Stimulated activated CD8-positive, alpha-beta memory T cell treated with anti-CD3 and anti-CD28 coated beads, Interleukin-7, amount 100 ng/mL, for 24 hours (primary cell): ENCODE measurements around the gene COL16A1.

Experiments used
- DNase-seq: peaks from one replicate; pipeline ENCODE4 v3.0.0-alpha.2; 2020; ENCODE audit warnings: low read depth

COL16A1 gene

DNA sequence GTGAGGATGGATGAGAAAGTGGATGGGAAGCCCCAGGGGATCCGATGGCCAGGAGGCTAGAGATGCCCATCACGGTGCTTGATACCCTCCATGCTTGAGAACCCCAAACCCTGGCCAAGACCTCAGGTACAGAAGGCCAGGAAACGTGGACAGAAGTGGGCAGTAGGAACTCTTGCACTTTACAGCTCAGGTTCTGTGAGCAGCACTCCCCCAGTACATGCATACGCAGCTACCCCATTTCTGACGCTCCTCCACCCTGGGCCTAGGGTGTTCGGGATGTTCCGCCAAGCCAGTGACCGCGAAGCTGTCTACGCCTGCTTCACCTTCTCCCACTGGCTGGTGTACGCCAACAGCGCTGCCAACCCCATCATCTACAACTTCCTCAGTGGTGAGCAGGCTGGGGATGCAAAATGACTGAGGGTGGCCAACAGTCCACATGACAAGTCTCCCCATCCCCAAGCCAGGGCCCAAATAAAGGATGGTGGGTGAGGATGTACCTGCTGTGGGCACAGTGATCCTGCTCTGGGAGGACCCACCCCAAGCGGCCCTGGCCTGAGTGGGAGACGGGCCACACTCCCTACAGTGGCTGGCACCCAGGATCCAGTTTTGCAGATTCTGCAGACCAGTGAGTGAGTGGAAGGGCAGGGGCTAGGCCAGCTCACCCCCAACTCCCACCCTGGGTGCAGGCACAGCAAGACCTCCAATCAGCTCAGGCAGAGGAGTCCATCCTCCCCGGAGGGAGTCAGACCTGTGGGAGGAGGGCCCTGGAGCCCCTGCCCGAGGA is 78.9 kb downstream of the COL16A1 start:
- no peak for DNase-seq

DNA sequence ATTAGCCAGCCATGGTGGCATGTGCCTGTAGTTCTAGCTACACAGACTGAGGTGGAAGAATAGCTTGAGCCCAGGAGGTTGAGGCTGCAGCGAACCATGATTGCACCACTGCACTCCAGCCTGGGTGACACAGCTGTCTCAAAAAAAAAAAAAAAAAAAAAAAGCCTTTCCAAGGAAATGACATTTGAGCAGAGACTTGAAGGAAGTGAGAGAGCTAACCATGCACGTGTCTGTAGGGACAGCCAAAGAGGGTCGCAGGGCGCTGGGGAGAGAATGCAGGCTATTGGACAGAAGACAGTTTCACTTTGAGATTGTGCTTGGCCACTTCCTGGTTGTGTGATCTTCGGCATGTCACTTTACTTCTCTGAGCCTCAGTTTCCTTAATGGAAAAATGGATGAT is 79.5 kb downstream of the COL16A1 start:
- no peak for DNase-seq

DNA sequence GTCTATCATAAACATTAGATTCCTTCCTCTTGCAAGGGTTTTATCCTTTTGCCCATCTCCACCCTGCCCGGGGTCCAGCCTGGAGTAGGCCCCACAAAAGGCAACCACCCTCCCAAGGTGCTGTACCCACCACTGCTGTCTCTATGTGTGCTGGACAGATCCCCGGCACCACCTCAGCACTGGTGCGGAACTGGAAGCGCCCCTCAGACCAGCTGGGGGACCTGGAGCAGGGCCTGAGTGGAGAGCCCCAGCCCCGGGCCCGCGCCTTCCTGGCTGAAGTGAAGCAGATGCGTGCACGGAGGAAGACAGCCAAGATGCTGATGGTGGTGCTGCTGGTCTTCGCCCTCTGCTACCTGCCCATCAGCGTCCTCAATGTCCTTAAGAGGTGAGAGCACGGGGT is 80.5 kb downstream of the COL16A1 start:
- no peak for DNase-seq

DNA sequence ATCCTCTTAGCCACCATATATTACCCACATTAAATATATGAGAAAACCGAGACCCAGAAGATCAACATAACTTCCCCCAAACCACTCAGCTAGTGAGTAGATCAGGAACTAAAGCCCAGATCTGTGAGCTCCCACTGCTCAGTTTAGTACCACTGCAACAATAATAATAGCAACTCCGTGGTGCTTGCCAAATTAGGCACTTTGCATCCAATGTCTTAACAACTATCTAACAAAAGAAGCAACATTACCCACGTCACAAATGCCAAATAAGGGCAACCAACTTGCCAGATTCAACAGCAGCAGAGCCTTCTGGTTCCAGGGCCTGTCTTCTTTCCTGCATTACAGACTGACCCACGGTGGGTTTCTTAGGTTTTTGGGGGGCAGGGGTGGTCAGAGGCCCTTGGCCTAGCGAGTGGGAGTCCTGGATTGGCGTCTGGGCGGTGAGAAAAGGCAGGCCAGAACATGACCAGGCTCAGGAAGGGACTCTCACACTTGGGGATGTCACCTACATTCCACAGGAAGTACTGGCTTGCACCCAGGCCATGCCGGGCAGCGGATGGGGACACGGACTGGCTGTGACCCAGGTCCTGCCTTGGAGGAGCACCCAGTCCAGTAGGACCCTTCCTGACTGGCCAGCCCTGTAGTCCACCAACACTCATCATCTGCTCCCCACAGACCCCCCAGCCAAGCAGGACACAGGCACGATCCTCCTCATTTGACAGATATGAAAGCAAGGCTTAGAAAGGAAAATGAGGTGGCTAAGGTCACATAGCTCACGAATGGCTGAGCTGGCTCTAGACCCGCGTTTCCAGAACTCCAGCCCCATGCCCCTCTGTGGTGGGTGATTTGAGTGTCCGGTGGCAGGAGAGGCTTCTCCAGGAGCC is 81.7 kb downstream of the COL16A1 start:
- DNase-seq, result no peak

DNA sequence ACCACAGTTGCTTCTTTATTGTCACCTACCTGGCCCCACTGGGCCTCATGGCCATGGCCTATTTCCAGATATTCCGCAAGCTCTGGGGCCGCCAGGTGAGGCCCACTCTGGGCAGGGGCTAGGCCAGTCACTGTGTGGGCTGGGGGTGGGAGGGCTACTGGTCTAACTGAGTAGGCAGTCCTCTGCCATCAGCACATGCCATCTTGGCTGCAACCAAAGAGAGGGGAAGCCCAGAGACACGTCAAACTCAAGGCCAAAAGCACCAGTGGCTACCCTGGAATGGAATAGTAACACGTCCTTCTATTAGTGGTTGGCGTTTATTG is 82.4 kb downstream of the COL16A1 start:
- DNase-seq, result no peak

DNA sequence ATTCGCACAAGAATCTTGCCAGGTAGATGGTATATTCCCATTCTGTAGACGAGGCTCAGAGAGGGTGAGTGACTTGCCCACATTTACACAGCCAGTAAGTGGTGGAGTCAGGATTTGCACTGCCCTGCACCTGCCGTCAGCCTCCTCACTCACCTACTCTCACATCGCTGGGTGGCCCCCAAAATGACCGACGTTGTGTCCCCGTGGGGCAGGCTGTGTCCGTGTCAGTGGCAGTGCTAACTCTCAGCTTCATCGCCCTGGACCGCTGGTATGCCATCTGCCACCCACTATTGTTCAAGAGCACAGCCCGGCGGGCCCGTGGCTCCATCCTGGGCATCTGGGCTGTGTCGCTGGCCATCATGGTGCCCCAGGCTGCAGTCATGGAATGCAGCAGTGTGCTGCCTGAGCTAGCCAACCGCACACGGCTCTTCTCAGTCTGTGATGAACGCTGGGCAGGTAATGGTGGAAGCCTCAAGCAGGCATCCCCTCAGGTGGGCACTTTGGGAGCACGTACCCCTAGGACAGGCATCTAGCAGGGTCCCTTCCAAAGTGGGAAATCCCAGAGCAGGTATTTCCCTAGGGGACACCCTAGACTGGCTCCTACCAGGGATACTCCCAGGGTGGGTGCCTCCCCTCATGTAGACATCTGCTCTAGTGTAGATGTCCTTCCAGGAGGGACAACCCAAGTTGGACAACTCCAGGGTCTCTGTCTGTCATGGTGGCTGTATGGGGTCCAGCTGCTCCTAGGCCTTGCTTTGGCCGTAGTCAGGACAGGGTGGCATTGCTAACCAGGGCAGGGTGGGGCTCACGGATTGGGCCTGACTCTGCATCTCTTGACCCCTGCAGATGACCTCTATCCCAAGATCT is 83.0 kb downstream of the COL16A1 start:
- no peak for DNase-seq

DNA sequence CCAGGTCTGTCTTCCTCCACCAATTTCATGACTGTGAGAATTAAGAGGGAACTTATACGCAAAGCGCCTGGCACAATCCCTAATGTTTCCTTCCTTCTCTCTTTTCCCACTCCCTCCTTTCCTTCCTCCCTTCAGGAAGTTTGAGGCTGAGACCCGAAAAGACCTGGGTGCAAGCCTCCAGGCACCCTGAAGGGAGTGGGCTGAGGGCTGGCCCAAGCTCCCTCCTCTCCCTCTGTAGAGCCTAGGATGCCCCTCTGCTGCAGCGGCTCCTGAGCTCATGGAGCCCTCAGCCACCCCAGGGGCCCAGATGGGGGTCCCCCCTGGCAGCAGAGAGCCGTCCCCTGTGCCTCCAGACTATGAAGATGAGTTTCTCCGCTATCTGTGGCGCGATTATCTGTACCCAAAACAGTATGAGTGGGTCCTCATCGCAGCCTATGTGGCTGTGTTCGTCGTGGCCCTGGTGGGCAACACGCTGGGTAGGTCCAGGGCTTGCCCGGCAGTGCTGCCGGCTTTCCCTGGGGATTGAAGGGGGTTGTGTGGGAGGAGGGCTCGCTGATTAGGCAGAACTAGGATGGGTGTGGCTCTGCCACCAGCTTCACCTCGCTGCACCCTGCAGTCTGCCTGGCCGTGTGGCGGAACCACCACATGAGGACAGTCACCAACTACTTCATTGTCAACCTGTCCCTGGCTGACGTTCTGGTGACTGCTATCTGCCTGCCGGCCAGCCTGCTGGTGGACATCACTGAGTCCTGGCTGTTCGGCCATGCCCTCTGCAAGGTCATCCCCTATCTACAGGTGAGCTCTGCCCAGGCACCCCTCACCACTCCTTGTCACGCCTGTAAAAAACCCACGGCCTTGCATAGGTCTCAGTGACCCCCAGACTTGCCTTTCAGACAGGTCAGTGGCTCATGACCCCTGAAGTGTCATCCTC is 84.6 kb downstream of the COL16A1 start:
- no peak for DNase-seq

DNA sequence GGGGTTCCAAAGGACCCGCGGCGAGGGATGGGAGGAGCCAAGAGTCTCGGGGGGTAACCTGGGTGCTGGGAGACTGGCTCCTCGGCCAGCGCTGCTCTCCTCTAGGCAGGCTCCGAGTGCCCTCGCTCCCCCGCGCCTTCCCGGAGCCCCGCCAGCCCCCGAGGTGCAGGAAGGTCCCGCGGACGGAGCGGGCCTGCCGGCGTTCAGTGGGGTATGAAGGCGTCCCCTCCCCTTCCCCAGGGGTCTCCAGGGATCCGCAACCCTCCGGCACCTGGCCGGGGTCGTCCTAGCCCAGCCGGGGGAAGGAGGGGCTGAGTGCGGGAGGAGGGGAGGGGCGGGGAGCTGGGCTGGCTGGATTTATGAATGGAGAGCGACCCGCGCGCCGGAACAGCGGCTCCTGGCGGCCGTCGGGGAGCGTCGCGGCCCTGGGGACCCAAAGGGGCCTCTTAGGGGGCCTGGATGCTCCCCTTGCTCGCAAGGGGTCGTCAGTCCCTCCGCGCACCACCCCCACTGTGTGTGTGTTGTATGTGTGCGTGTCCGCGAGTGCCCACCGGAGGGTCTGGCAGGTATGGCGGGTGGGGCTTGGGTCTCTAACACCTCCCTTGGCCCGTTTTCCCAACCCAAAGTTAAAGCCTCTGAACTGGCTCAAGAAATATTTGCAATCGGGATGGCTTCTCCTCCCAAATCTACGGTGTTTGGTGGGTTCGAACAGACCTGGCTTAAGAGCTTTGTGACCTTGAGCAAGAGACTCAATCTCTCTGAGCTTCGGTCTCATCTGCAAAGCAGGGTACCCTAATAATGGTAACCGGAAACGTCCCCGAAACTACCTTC is 85.7 kb downstream of the COL16A1 start:
- DNase-seq, result peak; percentile 17

DNA sequence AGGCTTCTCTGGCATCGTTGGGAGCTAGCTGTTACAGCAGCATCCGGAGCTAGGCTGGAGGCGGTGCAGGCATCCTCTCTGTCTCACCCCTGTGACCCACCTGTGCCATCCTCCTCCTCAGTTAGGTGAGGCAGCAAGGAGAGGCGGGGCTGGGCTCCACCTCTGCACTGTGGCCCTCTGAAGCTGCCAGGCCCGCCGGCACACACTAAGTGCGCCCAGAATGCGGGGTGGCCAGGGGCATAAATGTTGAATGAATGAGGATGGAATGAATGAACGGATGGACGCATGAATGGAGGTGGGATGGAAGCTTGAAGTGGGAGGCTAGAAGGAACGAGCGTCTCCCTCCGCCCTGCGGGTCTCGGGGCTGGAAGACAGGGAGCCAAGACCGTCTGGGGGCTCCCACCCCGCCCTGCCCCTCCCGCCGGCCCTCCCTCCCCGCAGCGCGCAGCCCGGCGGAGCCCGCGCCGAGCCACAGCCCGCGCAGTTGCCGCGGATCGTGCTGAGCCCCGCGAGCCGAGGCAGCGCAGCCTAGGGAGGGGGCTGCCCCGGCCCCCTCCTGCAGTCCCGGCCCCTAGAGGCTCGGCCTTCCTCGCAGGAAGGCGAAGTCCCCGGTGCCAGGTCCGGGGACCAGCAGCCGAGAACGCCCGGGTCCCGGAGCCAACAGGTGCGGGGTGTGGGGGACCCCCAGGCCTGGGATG is 86.5 kb downstream of the COL16A1 start, which contains the start of gene HCRTR1:
Gene HCRTR1 (plus strand): TSS at position 472 of the 698 bp plus-strand sequence. CDS start 1,504 bp downstream, outside the sequence.
- no peak for DNase-seq

DNA sequence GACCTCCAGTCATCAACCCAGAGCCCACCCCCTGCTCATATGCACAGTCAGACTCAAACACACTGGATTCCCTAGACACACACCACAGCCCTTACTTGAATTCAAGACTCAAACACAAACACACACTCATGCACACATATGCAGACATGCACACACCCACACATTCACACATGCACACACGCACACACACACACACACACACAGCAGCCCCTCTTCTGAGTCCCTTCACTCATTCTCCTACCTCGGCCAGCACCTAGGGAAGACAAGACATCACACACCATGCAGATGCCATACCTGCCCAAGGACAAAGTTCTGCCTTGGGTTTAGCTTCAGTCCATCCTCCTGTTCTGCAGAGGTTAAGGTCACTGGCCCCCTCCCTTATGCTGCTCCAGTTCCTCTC is 87.9 kb downstream of the COL16A1 start:
- no peak for DNase-seq

DNA sequence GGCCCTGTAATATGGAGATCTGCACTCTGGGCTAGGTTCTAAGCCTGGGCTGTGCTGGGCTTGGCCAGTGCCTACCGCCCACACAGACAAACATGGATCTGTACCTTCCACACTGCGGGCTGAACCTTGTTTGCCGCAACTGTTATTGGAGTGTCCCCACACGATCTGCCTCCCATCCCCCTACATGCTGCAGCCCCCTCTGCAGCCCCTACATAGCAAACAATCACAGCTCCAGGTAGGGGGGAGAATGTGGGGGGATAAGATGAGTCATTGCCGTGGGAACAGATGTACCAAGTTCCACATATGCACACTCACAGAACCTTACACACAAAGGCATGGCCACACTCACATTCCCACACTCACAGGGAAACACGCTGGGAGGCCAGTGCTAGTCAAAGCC is 88.4 kb downstream of the COL16A1 start:
- no peak for DNase-seq

DNA sequence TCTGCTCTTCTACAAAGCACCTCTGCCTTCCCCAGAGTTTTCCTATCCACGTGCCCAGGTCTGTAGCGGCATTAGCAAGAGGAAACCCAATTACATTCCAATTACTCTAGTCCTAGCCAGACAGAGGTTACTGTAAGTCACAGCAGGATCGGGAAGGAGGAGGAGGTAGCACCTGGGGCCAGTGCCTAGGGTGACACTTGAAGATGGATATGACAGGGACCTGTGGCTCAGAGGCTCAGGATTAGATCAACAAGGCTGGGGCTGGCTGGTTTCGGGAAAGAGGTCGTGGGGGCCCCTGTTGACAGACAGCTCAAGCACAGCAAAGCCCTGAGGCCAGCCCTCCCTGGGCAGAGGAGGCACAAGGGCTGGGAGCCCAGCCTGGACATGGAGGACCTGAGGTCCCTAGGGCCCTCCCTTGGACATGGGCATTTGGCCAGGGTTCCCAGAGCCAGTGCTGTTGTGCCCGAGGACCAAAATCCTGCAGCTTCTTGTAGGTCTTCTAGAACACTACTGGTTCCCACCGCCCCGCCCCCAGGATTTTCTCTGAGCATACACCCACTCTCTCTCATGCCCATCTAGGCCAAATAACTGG is 89.3 kb downstream of the COL16A1 start:
- no peak for DNase-seq

DNA sequence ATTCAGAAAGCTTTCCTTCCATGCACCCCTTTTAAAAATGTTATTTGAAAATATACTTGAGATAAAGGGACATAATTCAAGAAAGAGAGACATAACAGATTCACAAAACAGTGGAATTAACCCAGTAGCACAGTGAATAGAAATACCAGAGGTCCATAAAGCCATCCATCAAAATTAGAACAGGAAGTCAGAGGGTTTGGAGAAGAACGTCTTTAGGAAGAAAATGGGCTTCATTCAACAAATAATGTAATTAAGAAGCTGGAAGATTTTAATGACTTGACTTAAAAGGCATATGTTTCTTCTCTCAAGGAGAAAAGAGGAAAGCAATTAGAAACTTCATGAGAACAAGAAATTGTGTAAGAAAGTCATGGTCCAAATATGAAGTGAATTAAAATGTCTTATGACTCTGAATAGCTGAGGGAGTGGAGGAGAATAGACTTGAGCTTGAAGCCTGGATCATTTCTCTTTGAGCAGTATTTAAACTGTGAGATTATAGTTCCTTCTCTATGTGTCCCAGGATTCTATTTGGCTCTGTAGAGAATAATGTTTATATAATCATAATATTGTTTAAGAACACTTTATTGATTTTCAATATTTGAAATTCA is 94.2 kb downstream of the COL16A1 start:
- DNase-seq, result no peak

DNA sequence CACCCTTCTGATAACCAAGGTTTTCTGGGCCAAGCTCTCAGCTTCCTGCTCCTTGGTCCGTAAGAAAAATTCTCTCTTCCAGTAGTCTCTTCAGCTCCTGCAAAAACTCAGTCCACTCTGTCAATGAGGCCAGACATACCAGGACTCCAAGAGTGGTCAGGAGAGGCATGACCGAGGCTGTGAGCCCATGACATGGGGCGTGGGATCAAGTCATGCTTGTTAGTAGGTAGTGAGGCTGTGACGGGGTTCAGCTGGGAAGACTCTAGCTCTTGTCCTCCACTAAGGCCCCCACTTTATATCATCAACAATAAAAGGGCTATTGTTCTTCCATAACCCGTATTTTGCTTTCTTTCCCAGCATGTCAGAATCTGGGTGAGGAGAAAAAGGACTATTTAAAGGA is 96.5 kb downstream of the COL16A1 start:
- DNase-seq, result no peak

DNA sequence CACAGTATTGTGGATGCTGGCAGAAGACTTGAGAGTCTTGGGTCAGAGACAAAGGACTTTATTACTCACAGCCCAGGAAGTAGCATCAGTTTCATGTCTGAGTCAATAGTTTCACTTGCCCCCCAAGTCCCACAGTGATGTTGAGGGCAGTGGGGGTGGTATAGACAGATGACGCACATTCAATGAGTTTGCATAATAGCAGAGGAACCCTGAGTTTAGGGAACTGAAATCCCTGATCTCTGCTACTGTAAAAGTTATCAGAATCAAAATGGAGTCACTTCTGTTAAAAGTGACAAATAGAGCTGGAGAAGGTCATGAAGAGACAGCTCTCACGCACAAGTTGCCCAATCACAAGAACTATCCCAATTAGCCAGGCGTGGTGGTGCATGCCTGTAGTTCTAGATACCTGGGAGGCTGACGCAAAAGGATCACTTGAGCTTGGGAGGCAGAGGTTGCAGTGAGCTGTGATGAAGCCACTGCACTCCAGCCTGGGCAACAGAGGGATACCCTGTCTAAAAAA is 97.8 kb downstream of the COL16A1 start:
- no peak for DNase-seq
